C1 segment of cervical spinal cord (tissue), 14 donors: Measurements from ENCODE around the gene SLC36A2.

ENCODE experiments used
- DNase-seq, 14 donors: peaks; one replicate each; lab custom pipeline; 2025; lab: John Stamatoyannopoulos, UW

Gene SLC36A2

DNA sequence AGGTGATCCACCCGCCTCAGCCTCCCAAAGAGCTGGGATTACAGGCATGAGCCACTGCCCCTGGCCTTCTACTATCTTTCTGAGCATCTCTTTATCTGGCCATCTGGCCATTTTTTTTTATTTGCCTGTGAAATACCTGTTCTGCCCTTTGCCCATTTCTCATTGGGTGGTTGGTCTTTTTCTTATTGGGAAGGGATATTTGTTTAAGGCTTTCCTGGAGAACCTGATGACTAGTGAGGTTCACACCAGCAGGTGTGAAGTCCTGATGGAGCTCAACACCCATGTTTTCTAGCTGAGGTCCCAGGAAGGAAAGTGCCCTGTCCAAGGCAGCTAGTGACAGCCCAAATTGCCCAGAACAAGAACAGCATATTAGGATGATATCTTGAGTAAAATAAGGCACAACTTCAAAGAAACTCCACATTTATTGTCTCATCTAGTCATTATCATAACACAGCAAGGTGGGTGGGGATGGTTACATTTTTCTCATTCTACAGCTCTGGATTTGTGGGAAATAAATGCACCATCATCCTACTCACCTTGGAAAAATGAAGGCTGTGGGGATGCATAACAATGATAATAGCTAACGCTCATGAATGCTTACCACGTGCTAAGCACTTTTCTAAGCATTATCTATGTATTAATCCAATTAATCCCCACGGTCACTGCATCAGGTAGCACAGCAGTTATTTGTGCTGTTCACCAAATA is 64.1 kb downstream of the SLC36A2 start:
- DNase-seq = no peak

DNA sequence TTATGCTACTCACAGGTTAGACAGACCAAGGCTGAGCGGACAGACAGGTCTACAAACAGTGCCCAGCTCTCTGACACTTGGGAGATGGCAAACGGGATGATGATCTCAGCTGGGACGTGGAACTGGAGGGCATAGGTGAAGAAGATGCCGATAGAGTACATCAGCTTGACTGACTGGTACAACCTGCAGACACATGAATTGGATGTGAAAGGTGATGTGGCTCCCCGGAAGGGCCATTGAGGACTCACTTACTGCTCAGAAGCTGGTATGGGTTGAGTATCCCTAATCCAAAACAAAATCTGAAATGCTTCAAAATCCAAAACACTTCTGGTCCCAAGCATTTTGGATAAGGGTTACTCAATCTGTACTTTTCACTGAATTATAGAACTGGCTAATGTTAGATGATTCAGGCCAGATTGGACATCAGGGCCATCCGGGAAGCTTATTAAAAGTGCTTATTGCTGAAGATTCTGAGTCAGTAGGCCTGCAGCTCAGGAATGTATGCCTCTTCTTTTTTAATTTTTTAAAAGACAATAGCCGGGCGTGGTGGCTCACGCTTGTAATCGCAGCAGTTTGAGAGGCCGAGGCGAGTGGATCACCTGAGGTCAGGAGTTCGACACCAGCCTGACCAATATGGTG is 66.2 kb downstream of the SLC36A2 start:
- no peak for DNase-seq

DNA sequence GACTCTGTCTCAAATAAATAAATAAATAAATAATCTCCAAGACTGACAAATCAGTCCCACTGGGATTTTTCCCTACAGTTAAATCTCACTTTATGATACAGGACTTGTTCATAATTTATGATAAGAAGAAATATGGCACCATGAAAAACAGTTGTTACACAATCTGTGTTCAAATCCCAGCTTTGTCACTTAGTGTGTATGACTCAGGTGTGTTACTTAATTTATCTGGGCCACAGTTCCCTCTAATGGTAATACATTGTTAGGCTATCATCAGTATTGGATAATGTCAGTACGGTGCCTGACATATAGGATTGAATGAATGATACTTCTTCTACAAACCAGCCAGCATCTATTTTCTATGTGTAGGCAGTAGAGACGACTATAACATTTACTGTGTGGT is 66.9 kb downstream of the SLC36A2 start:
- no peak for DNase-seq

DNA sequence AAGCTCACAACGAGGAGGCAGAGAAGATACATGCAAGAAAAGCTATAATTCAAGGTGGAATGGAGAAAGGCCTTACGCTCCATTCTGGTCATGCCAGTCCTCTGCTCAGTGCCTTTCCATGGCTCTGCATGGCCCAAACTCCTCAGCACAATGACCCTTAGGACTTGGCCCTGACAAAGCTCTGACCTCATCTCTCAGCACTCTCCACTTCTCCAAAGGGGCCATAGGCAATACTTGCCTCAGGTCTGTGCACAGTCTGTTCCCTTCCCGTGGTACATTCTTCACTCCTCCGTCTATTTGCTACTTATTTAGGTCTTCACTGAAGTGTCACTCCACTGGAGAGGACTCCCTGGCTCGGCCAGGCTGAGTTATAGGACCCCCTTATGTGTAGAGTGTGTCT is 68.5 kb downstream of the SLC36A2 start:
- DNase-seq = no peak

DNA sequence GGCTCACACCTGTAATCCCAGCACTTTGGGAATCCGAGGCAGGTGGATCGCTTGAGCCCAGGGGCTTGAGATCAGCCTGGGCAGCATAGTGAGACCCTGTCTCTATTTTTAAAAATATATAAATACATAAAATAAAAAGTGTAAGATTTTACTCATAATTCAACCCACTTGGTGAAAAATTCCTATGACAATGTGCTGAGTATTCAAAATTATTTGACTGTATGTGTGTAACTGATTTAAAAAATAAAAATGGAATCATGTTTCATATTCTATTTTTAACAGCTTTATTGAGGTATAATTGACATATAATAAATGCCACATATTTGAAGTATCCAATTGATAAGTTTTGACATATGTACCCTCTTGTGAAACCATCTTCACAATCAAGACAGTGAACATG is 71.6 kb downstream of the SLC36A2 start:
- no peak for DNase-seq

DNA sequence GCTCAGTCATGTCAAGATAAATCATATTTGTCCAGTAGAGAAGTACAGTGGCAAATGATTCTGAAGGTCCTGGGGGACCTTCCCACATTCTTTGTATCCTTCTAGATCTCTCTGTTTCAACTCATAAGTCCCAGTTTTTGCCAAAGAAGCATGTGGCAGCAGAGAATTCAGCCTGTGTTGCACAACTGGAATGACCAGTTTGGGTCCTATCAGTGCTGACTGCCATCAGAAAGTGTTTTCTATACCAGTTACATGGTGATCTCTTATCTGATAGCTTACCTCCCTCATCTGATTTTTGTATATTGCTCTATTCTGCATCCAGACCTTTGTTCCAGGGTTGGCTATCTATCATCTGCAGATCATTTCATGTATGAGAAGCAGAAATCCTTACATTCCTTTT is 72.7 kb downstream of the SLC36A2 start:
- DNase-seq = no peak

DNA sequence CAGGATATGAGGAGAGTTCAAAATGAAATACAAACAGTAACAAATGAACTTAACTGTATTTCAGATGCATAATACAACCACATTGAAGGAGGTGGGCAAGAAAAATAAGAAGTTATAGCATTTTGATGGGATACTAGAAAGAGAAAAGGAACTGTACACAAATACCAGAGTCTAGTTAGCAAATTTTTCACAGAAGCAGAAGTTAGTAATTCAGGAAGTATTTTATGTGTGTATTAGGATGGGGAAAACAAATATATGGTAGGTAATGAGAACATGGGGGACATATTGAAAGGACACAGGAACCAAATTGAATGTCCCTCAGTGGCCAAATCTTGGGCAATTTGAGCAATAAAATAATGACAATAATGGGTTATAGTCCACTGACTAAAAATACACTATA is 76.0 kb downstream of the SLC36A2 start:
- DNase-seq = no peak

DNA sequence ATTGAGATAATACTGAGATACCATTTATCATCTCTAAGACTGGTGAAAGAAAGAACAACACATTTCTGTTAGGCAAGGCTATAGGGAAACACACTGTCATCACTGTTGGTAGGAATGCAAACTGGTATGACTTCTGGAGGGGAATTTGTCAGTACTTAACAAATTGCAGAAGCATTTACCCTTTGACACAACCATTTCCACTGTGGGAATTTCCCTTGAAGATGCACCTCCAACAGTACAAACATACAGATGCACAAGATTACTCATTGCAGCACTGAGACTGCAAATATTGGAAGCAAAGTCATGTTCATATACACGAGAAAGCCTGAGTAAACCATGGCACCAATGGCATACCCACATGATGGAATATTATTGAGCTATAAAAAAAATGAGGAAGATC is 76.8 kb downstream of the SLC36A2 start:
- no peak for DNase-seq

DNA sequence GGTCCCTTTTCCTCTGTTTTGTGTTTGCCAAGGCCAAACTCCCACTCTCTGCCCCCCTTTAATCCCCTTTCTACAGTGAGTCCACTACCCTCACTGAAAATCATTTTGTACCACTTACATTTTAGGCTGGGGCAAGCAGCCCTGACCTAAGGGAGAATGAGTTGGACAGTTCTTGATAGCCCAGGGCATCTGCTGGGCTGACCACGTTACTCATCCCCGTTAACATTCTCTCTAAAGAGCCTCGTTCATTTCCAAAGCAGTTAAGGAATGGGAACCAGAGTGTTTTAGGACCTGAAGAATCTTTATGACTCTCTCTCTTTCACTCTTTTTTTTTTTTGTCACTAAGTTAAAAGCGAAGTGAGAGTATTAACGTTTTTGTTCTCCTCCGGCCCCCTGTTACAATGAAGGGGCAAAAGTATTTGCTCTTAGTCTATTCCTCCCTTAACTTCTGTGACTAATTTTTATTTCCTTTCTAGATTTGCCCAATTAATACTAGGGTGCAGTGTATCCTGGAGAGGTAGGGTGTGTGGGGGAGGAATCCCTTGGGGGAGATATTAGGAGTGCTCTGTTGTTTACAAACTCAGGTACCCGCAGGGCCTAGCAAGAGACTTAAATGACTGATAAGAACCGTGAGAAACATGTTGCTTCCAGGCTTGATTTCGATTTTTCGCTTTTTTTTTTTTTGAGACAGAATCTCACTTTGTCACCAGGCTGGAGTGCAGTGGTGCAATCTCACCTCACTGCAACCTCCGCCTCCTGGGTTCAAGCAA is 79.7 kb downstream of the SLC36A2 start:
- no peak for DNase-seq
